ENCODE results near the gene RABGEF1. TPM values are rescaled to one million over a fixed set of nuclear protein-coding genes. Genes with fewer than 3 reads are reported as not detected.
A peak's percentile ranks its signal among the peaks of the same experiment; 100 is the strongest.
"Not testable (repeated sequence)": the region's sequence is repeated elsewhere in the genome, so short reads cannot be mapped to it uniquely, and the experiment has no call there.

RABGEF1 gene
- total RNA-seq, 1 experiment from 2014 or later = 27.3 TPM

DNA sequence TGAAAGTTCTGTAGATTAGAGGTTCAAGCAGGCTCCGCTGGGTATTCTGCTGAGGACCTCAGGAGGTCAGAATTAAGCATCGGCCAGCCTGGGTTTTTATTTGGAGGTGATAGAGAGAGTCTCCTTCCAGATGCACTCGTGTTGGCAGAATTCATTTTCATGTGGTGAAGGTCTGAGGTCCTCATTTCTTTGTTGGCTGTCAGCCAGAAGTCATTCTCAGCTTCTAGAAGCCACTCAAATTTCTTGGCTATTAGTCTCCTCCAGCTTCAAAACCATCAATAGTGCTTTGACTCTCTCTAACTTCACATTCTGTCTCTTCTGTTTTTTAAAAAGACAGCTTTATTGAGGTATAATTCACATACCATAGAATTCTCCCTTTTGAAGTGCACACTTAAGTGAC is 22.6 kb downstream of the RABGEF1 start:
- POLR2A ChIA-PET; DNase-seq (ENCODE audit: low read depth, low spot score); ATAC-seq; H3K27me3 ChIP-seq (ENCODE audit: control insufficient read depth, insufficient read depth, low read length); H3K36me3 ChIP-seq (ENCODE audit: control insufficient read depth, insufficient read depth, low read length); intact Hi-C loops (cut with micrococcal nuclease; ENCODE audit: unreplicated experiment); CTCF ChIA-PET; in situ Hi-C loops (cut with HindIII; ENCODE audit: low pct_unique_long_range_greater_than_20kb, low sequenced_read_pairs); H3K4me1 ChIP-seq (ENCODE audit: control insufficient read depth, insufficient read depth, low read length); BruUV-seq (replicated peaks); H3K9me3 ChIP-seq (ENCODE audit: control insufficient read depth, insufficient read depth, low read depth, low read length); H3K4me3 ChIP-seq (ENCODE audit: low read depth in 2 of 2, low read length in 2 of 2); H3K27ac ChIP-seq (ENCODE audit: low read length): not testable (repeated sequence)

DNA sequence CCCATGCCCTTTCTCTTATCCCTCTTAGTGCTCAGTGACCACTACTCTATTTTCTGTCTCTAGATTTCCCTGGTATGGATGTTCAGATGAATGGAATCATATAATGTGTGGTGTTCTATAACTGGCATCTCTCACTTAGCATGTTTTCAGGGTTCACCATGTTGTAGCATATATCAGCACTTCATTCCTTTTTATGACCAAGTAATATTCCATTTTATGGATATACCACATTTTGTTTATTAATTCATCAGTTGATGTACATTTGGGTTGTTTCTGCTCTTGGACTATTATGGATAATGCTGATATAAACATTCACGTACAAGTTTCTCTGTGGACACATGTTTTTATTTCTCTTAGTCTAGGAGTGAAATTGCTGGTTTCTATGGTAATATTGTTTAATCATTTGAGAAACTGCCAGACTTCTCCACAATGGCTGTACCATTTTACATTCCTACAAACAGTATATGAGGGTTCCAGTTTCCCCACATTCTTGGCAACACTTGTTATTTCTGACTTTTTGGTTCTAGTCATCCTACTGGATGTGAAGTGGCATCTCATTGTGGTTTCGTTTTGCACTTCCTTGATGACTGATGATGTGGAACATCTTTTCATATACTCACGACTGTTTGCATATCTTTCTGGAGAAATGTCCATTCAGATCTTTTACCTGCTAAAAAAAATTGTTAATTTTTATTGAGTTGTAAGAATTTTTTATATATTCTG is 23.3 kb downstream of the RABGEF1 start:
- H3K4me3 ChIP-seq (ENCODE audit: low read depth in 2 of 2, low read length in 2 of 2); H3K9me3 ChIP-seq (ENCODE audit: control insufficient read depth, insufficient read depth, low read depth, low read length); DNase-seq (ENCODE audit: low read depth, low spot score); H3K27me3 ChIP-seq (ENCODE audit: control insufficient read depth, insufficient read depth, low read length); ATAC-seq; intact Hi-C loops (cut with micrococcal nuclease; ENCODE audit: unreplicated experiment); H3K4me1 ChIP-seq (ENCODE audit: control insufficient read depth, insufficient read depth, low read length); H3K27ac ChIP-seq (ENCODE audit: low read length); BruUV-seq (replicated peaks); in situ Hi-C loops (cut with HindIII; ENCODE audit: low pct_unique_long_range_greater_than_20kb, low sequenced_read_pairs); CTCF ChIA-PET; POLR2A ChIA-PET; H3K36me3 ChIP-seq (ENCODE audit: control insufficient read depth, insufficient read depth, low read length): not testable (repeated sequence)

DNA sequence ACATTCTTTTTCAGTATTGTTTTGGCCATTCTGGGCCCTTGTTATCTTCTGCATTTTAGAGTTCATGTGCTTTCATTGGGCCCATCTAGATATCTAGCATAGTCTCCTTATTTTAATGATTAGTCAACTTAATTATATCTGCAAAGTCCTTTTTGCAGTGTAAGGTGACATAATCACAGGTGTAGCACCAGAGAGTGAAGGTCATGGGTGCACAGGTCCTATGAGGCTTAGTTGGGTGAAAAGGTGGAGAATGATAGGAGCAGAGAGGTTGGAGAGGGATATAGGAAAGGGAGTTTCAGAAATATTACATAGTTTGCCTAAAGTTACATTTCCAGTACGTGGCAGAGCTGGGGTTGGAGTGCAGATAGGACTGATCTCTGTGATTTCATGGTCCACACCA is 24.4 kb downstream of the RABGEF1 start:
- DNase-seq (ENCODE audit: low read depth, low spot score); H3K36me3 ChIP-seq (ENCODE audit: control insufficient read depth, insufficient read depth, low read length); CTCF ChIA-PET; intact Hi-C loops (cut with micrococcal nuclease; ENCODE audit: unreplicated experiment); ATAC-seq; in situ Hi-C loops (cut with HindIII; ENCODE audit: low pct_unique_long_range_greater_than_20kb, low sequenced_read_pairs); H3K9me3 ChIP-seq (ENCODE audit: control insufficient read depth, insufficient read depth, low read depth, low read length); H3K27ac ChIP-seq (ENCODE audit: low read length); BruUV-seq (replicated peaks); POLR2A ChIA-PET; H3K4me3 ChIP-seq (ENCODE audit: low read depth in 2 of 2, low read length in 2 of 2); H3K27me3 ChIP-seq (ENCODE audit: control insufficient read depth, insufficient read depth, low read length); H3K4me1 ChIP-seq (ENCODE audit: control insufficient read depth, insufficient read depth, low read length): not testable (repeated sequence)

DNA sequence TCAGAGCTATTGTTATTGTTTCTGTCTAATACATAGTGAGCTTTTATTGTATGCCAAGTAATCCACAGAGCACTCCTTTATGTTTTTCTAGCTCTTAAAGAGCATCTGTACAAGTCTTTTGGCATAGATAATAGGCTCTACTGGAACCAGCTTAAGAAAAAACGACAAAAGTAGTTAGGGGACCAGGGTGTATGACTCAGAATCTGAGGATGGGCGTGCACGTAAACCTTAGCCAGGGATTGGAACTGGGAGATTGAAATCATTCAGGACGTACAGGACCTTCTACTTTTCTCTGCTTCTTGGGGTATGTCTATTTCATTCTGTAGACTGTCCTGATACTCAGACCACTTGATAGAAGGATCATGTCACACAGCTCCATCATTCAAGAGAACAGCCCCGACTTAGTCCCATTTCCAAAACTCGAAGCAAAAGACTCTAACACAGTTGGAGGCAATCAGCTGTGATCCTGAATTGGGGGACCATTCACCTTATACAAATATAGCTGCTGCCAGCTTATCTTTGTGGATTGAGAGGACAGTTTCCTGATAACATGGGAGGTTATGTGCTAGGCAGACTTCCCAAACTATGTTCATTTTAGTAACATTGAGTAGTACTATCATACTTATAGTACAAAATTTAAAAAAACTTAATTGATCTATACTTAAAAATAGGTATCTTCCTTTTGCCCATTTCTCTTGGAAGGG is 24.9 kb downstream of the RABGEF1 start:
- in situ Hi-C loops (cut with HindIII; ENCODE audit: low pct_unique_long_range_greater_than_20kb, low sequenced_read_pairs); H3K27me3 ChIP-seq (ENCODE audit: control insufficient read depth, insufficient read depth, low read length); H3K9me3 ChIP-seq (ENCODE audit: control insufficient read depth, insufficient read depth, low read depth, low read length); ATAC-seq; H3K4me1 ChIP-seq (ENCODE audit: control insufficient read depth, insufficient read depth, low read length); POLR2A ChIA-PET; intact Hi-C loops (cut with micrococcal nuclease; ENCODE audit: unreplicated experiment); H3K4me3 ChIP-seq (ENCODE audit: low read depth in 2 of 2, low read length in 2 of 2); CTCF ChIA-PET; H3K27ac ChIP-seq (ENCODE audit: low read length); H3K36me3 ChIP-seq (ENCODE audit: control insufficient read depth, insufficient read depth, low read length); DNase-seq (ENCODE audit: low read depth, low spot score): not testable (repeated sequence)
- TSS peak; percentile 10 for BruUV-seq (replicated peaks)

DNA sequence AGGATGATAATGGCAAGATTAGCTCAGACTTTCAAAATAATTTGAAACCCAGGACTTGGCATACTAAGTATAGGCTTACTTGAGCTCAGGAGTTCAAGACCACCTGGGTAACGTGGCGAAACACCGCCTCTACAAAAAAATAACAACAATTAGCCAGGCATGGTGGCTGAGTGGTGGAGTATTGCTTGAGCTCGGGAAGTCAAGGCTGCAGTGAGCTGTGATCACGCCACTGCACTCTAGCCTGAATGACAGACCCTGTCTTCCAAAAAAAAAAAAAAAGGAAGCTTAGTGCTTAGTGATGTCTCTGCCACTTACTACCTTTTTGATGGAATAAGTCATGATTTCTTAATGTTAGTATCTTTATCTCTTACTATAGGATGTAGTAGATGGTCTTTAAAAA is 25.5 kb downstream of the RABGEF1 start:
- in situ Hi-C loops (cut with HindIII; ENCODE audit: low pct_unique_long_range_greater_than_20kb, low sequenced_read_pairs) (no loop called here), intact Hi-C loops (cut with micrococcal nuclease; ENCODE audit: unreplicated experiment) (no loop called here)
- no peaks in the 10 kb centered on the region for H3K4me1 ChIP-seq (ENCODE audit: control insufficient read depth, insufficient read depth, low read length)
- ChIA-PET POLR2A (interaction anchor here (0.6 kb wide), 1 partner anchor 27 kb away, joined by 3 read pairs; no protein-coding TSS in a partner anchor), CTCF (no interaction called here)
- ATAC-seq = no peak
- no TSS peak for BruUV-seq (replicated peaks)
- H3K9me3 ChIP-seq (ENCODE audit: control insufficient read depth, insufficient read depth, low read depth, low read length) = no peaks in the 10 kb centered on the region; the same call in 1 of the 2 replicates
- no peak overlapping the region for H3K4me3 ChIP-seq (ENCODE audit: low read depth in 2 of 2, low read length in 2 of 2)
- no peak for TF ChIP-seq POLR2AphosphoS5 (IDR thresholded peaks at IDR 0.05; ENCODE audit: low read depth, low read length)
- no peak for TF ChIP-seq SIN3A (IDR thresholded peaks at IDR 0.05; ENCODE audit: borderline replicate concordance, insufficient read depth, low read depth, low read length)
- TF ChIP-seq, protein P1, sequence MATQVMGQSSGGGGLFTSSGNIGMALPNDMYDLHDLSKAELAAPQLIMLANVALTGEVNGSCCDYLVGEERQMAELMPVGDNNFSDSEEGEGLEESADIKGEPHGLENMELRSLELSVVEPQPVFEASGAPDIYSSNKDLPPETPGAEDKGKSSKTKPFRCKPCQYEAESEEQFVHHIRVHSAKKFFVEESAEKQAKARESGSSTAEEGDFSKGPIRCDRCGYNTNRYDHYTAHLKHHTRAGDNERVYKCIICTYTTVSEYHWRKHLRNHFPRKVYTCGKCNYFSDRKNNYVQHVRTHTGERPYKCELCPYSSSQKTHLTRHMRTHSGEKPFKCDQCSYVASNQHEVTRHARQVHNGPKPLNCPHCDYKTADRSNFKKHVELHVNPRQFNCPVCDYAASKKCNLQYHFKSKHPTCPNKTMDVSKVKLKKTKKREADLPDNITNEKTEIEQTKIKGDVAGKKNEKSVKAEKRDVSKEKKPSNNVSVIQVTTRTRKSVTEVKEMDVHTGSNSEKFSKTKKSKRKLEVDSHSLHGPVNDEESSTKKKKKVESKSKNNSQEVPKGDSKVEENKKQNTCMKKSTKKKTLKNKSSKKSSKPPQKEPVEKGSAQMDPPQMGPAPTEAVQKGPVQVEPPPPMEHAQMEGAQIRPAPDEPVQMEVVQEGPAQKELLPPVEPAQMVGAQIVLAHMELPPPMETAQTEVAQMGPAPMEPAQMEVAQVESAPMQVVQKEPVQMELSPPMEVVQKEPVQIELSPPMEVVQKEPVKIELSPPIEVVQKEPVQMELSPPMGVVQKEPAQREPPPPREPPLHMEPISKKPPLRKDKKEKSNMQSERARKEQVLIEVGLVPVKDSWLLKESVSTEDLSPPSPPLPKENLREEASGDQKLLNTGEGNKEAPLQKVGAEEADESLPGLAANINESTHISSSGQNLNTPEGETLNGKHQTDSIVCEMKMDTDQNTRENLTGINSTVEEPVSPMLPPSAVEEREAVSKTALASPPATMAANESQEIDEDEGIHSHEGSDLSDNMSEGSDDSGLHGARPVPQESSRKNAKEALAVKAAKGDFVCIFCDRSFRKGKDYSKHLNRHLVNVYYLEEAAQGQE (IDR thresholded peaks at IDR 0.05; ENCODE audit: insufficient read depth in 1 of 2, low read depth in 2 of 2, low read length in 1 of 2) = no peak
- TF ChIP-seq, protein P2, sequence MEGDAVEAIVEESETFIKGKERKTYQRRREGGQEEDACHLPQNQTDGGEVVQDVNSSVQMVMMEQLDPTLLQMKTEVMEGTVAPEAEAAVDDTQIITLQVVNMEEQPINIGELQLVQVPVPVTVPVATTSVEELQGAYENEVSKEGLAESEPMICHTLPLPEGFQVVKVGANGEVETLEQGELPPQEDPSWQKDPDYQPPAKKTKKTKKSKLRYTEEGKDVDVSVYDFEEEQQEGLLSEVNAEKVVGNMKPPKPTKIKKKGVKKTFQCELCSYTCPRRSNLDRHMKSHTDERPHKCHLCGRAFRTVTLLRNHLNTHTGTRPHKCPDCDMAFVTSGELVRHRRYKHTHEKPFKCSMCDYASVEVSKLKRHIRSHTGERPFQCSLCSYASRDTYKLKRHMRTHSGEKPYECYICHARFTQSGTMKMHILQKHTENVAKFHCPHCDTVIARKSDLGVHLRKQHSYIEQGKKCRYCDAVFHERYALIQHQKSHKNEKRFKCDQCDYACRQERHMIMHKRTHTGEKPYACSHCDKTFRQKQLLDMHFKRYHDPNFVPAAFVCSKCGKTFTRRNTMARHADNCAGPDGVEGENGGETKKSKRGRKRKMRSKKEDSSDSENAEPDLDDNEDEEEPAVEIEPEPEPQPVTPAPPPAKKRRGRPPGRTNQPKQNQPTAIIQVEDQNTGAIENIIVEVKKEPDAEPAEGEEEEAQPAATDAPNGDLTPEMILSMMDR (IDR thresholded peaks at IDR 0.05) = no peak
- TF ChIP-seq TCF7L2 (IDR thresholded peaks at IDR 0.05; ENCODE audit: low read depth, low read length) = no peak
- DNase-seq (ENCODE audit: low read depth, low spot score) = no peak
- H3K36me3 ChIP-seq (ENCODE audit: control insufficient read depth, insufficient read depth, low read length) = no peaks in the 10 kb centered on the region
- no peak overlapping the region for H3K27ac ChIP-seq (ENCODE audit: low read length)
- H3K27me3 ChIP-seq (ENCODE audit: control insufficient read depth, insufficient read depth, low read length) = no peaks in the 10 kb centered on the region

Measured in Panc1 (cell line).